K562 (cell line): ENCODE data around the gene EPS8L1.

Experiments used
- GATA2 ChIP-seq: sonication (generic); formaldehyde crosslinking; IDR thresholded peaks from 2 replicates; pipeline ENCODE4 v1.4.0; 2020; ENCODE audit warnings: mild to moderate bottlenecking, missing genetic modification reagents
- JUN ChIP-seq, 2 experiments: sonication (generic) in 1 of 2; formaldehyde crosslinking in 1 of 2; IDR thresholded peaks; 2 replicates each; pipeline versions ENCODE4 v1.6.1 to v1.8.0; 2012 to 2022; ENCODE audit warnings: borderline replicate concordance in 2 of 2, mild to moderate bottlenecking in 2 of 2, improper control_type of control experiment in 1 of 2, low read depth in 1 of 2, low read length in 1 of 2, missing genetic modification reagents in 1 of 2
- MTA2 ChIP-seq: fragments of 450-650 bp; IDR thresholded peaks from 2 replicates; pipeline ENCODE4 v1.6.1; 2016; ENCODE audit warnings: low read depth
- MXI1 ChIP-seq: IDR thresholded peaks from 2 replicates; pipeline ENCODE4 v1.6.1; 2011; ENCODE audit warnings: low read depth, mild to moderate bottlenecking, improper control_type of control experiment, low read length
- POLR2A ChIP-seq: fragments of 450-650 bp; conservative IDR thresholded peaks from 2 replicates; pipeline ENCODE4 v1.6.1; 2016
- SIN3A ChIP-seq, 2 experiments: fragments of 150-350 bp in 1 of 2; IDR thresholded peaks; 2 replicates each; pipeline ENCODE4 v1.6.1; 2011 to 2016; ENCODE audit warnings: borderline replicate concordance in 2 of 2, low read depth in 2 of 2, low read length in 2 of 2, mild to moderate bottlenecking in 2 of 2, moderate library complexity in 2 of 2; ENCODE audit not compliant: control insufficient read depth in 1 of 2
- ZNF134 ChIP-seq: fragments of 250-450 bp; sonication (Bioruptor Pico); conservative IDR thresholded peaks from 2 replicates; pipeline ENCODE4 v1.4.0; 2020
- ZNF174 ChIP-seq: fragments of 250-450 bp; sonication (Bioruptor Pico); IDR thresholded peaks from 2 replicates; pipeline ENCODE4 v1.4.0; 2020; ENCODE audit warnings: mild to moderate bottlenecking

DNA sequence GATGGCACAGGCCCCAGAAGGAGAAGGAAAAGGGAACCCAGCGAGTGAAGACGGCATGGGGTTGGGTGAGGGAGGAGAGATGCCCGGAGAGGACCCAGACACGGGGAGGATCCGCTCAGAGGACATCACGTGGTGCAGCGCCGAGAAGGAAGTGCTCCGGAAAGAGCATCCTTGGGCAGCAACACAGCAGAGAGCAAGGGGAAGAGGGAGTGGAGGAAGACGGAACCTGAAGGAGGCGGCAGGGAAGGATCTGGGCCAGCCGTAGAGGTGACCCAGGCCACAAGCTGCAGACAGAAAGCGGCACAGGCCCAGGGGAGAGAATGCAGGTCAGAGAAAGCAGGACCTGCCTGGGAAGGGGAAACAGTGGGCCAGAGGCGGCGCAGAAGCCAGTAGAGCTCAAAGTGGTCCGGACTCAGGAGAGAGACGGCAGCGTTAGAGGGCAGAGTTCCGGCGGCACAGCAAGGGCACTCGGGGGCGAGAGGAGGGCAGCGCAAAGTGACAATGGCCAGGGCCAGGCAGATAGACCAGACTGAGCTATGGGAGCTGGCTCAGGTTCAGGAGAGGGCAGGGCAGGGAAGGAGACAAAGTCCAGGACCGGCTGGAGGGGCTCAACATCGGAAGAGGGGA, 40.7 kb downstream of the EPS8L1 start:
- no peak for TF ChIP-seq ZNF134
- peak in 1 of 2 experiments; percentile 40; a peak in 1 of 4 replicates for TF ChIP-seq SIN3A (IDR thresholded peaks at IDR 0.05; ENCODE audit: borderline replicate concordance in 2 of 2, control insufficient read depth in 1 of 2, low read depth in 2 of 2, low read length in 2 of 2)
- no peak for TF ChIP-seq POLR2A
- no peak for TF ChIP-seq MTA2
- no peak for TF ChIP-seq GATA2 (CRISPR knock-in tag)
- no peak for TF ChIP-seq ZNF174 (CRISPR knock-in tag)
- TF ChIP-seq JUN (IDR thresholded peaks at IDR 0.05; ENCODE audit: borderline replicate concordance, low read depth, low read length), result no peak
- TF ChIP-seq JUN (CRISPR knock-in tag; IDR thresholded peaks at IDR 0.05; ENCODE audit: borderline replicate concordance), result no peak
- no peak for TF ChIP-seq MXI1
